ENCODE measurements around the gene PPARG.

The PPARG gene

GRCh38 chr3:12313519-12313918 is 24.6 kb downstream of the PPARG start:
- DNase-seq (ENCODE audit: low read depth) = no peak

DNA sequence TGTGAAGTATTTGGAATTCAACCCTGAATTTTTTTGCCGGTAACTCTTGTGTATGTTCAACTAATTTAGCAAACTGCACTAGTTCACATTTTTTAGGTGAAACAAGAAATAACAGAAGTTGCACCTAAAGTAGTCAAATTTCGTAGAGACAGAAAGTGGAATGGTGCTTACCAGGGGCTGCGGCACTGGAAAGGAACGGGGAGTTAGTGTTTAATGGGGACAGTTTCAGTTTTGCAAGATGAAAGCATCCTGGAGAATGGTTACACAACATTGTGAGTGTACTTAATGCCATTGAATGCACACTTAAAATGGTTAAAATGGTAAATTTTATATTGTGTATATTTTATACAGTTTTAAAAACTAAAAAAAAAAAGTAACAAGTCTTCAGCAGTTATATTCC is 27.4 kb downstream of the PPARG start:
- DNase-seq (ENCODE audit: low read depth) = no peak

DNA sequence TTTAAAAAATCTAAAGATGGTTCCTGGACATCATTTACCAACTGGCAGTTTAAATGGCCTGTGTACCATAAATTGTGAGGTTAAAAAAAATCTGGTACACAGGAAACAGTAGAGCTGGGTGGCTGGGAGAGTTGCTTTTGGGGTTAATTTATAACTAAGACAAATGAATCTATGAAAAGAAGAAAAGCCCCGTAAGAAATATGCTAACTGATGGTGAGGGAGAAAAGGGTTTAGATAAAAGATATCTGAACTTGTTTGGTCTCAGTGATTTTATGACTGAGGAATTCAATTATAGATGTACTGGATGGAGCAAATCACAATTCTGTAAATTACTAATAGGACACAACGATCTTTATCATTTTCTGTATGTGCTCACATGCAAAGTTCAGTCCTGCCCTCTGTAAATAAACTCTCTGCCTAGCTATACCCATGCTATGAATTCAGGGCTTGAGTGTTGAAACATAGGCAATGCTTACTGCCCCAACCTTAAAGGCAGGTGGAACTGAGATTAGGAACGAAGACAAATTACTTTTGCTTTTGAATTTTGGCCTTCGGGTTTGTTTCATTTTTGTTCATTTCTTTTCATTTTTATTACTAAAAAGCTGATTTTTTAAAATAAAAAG is 28.0 kb downstream of the PPARG start:
- DNase-seq (ENCODE audit: low read depth) = no peak

DNA sequence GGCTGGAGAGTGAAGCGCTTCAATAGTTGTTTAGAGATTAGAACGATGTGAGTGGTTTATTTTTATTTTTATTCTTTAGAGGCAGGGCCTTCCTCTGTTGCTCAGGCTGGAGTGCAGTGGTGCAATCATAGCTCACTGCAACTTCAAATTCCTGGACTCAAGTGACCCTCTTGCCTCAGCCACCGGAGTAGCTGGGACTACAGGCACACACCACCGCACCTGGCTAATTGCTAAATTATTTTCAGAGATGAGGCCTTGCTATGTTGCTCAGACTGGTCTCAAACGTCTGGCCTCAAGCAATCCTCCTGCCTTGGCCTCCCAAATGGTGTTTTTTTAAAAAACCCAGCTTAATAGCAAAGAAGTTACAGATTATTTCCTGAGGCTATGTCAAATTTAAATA is 29.0 kb downstream of the PPARG start:
- no peak for DNase-seq (ENCODE audit: low read depth)

GRCh38 chr3:12318758-12319621 is 30.1 kb downstream of the PPARG start:
- no peak for DNase-seq (ENCODE audit: low read depth)

GRCh38 chr3:12321015-12321414 is 32.1 kb downstream of the PPARG start:
- no peak for DNase-seq (ENCODE audit: low read depth)

DNA sequence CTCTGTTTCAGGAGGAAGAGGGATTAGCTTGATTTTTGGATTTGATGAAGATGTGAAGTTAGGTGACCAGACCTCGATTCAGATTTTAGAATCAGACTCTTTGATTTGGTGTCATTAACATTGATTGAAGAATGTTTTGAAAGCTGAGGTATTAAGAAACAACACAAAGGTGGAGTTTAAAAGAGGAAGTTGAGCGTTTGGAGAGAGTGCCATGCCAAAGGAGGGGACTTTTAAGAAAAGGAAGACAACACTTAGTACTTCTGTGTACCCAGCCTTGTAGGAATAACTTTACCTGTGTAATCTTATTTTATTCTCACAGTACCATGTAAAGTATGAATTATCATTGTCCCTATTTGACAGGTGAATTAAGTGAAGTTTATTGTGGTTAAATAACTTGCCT is 34.4 kb downstream of the PPARG start:
- no peak for DNase-seq (ENCODE audit: low read depth)

DNA sequence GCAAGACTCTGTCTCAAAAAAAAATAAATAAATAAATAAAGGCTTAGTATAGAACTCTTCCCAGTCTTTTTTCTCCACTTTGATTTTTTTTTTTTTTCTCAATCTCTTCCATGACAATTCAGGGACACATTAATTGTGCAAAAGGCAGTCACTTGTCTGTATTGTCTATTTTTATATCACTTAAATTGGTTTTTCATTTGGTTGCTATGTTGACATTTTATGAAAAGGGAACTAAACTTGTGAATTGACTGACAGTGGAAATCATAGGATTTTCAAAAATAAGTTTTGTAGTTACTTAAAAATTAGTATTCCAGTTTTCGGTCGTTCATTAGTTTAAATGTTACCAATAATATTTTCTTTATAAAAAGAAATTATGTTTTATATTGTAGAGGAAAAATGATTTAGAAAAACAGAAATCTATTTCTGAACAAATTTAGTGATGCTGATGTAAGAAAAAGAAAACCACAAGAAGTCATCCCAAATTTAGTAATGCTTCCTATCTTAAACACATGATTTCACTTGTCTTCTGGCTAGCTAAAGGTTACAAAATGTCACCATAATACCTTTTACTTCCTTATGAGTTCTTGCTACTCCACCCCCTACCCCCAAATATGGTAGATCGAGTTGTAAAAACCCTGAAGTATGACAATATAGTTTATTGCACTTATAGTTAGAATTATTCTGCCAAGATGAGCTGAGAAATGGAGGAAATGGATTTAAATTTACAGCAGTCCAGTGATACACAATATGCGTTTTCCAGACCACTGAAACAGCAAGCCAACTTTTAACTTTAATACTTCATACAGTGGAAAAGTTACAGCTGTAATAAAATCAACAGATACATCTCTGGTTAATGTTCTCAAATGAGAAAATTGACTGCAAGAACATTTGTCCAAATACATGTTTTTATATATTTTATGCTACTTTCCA is 37.0 kb downstream of the PPARG start:
- DNase-seq (ENCODE audit: low read depth) = no peak

DNA sequence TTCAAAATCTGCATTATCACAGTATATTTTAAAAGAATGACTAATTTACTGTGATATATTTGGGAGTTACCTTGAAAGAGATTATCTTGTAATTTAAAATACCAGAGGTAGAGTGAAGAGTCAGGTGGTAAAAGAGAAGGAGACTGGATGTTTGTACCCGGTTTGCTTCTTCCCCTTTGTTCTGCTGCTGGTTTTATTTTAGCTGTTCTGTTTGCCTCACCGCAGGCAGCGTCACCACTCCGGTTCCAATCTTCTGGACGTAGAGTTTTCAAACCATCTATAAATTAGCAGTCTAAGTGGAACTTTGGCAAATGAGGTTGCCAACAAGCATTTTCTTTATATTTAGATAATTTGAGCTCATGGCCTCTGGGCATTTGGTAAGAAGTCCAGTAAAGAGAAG is 38.2 kb downstream of the PPARG start:
- no peak for DNase-seq (ENCODE audit: low read depth)

DNA sequence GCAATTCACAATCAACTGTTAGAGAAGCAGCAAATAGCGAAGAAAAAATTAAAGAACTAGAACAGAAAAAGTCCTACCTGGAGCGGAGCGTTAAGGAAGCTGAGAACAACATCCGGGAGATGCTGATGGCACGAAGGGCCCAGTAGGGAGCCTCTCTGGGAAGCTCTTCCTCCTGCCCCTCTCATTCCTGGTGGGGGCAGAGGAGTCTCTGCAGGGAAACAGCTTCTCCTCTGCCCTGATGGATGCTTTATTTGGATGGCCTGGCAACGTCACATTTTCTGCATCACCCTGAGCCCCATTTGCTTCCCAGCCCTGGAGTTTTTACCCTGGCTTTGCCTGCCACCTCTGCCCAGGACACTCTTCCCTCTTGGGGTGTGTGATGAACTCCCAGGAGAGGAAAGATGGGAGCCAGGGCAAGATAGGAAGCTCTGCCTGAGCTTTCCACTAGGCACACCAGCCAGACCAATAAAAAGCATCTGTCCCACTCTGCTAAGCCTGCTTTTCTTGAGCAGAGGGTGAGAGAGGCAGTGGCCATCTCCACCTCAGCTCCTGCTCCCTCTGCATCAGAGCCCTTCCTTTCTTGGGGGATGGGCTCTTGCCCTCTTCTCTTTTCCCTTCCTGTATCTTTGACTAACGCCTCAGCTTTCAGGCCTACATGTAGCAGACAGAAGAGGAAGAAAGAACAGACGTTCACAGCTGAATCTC is 39.4 kb downstream of the PPARG start:
- no peak for DNase-seq (ENCODE audit: low read depth)

DNA sequence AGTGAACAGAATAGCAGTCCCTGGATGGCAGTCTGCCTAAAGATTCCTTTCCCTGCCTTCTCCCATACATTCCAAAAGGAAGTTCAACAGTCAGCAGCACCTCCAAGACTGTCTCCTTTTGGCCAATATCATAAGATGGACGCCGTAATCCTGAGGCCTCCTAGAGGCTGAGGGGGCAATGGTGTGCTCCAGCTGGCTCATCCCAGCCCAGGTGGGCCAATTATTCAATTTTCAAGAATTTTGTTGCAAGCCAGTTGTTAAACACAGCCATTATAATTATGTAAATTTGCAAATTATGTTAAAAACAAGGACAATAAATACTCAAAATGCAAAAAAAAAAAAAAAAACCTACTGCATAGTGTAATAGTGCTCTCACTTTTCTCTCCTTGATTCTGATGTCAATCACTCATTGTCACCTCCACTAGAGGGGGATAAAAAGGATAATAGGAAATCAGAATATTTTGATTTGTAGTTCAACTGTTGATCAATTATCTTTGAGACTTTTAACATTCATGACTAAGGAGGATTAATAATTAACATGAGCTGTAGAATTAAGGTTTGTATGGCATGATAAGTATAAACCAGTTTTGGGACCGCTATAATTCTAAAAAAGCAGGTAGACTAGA is 40.1 kb downstream of the PPARG start:
- no peak for DNase-seq (ENCODE audit: low read depth)

DNA sequence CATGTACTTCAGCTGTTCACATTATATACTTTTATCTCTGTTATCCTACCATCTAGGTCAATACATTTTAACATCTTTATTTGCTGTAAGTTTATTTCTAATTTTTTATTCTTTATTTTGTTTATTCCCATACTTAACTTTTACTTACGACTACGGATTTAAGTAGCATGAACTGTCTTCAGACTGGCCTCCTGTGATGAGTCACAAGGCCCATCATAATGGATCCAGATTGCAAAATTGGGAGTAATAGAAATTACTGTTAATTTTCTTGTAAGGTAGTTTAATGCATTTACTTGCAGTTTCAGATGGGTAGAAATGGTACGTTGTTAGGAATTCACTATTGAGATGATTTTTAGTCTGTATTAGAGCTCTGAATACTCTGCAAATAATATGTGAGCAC is 45.9 kb downstream of the PPARG start:
- DNase-seq (ENCODE audit: low read depth) = no peak

DNA sequence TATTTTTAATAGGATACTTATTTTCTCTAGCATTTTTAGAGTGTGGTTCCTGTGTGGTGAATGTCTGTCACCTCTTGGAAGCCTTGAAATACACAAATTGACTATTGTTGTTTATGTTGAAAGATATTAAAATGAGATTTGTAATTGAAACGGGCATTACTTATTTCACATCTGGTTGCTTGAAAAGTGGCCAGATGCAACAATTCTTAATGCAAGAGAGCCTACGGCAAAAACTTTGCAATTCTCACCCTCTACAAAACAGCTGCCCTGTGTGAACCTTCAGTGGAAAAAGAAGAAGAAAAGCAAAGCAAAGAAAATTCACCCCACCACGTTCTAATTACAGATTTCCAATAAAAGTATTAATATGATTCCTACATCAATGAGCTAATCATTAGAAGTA is 46.6 kb downstream of the PPARG start:
- DNase-seq (ENCODE audit: low read depth) = no peak

- no peak for DNase-seq (ENCODE audit: low read depth)
Measured at GRCh38 chr3:12336099-12336498, 47.2 kb downstream of the PPARG start.

DNA sequence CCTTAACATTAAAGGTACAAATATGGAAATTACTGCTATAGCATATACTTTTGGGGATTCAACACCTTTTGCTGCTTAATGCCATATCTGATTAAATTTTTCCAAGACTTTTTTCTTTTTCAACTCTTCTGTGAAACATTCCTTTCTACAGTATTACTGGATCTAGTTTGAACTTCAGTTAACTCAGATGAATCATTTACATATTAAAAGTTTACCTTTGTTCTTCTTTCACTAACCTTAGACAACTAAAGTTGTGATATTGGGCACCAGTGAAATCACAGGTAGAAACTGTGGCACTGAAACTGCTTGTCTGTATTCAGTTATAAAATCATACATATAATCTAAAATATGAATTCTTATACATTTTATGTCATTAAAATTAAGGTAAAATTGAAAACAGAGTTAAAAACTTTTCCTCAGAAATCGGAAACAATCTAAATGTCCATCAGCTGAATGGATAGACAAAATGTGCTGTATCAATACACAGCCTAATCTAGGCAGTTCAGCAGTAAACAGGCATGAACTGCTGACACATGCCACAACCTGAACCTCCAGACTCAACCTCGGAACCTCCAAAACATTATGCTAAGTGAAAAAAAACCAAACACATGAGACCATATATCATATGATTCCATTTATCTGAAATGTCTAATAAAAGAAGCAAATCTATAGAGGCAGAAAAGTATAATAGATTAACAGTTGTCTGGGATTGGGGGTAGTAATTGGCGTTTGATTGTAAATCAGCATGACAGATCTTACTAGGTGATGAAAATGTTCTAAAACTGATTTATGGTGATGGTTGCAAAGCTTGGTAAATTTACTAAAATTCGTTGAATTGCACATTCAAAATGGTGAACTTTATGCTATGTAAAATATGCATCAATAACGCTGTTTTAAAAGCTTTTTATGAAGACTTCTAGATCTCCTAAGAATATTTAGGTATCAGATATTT is 50.0 kb downstream of the PPARG start:
- no peak for DNase-seq (ENCODE audit: low read depth)

DNA sequence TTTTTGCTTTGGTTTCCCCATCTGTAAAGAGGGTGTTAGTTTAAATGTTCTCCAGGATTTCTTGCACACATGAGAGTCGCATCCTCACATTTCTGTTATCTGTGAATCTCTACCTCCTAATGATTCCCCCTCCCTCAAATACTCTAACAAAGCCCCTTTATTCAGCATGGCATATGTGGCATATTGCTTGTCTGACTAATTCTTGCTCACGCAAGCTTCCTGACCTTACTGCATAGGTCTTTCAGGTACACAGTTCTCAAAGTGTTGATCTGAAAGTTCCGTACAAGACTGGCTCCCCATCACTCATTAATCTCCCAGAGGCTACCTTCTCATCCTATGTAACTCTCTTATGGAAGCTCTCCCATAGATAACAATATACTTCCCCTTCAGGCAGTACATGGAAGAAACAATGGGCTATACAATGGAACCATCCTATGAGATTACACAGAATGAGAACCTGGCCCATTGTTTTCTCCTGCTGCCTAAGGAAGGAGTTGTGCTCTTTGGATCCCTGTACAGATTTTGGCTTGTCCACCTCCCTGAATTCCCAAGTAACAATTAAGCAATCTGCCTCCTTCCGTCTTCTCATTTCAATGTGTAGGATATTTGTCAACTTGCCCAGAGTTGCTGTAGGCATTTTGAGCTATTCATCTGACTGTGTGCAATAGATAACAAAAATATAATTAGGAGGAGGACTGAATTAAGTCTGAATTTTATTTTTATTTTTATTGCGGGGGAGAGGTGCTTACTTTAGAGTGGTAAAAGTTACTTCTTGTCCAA is 51.0 kb downstream of the PPARG start:
- DNase-seq (ENCODE audit: low read depth) = no peak

- no peak for DNase-seq (ENCODE audit: low read depth)
Measured at GRCh38 chr3:12340506-12340905, 51.6 kb downstream of the PPARG start.

GRCh38 chr3:12342151-12342550 is 53.3 kb downstream of the PPARG start:
- DNase-seq (ENCODE audit: low read depth) = no peak

GRCh38 chr3:12343047-12343501 is 54.2 kb downstream of the PPARG start:
- DNase-seq (ENCODE audit: low read depth) = no peak
